Kidney epithelial cell (primary cell): ENCODE data around the gene PRKG2. TPM values are rescaled to one million over a fixed set of nuclear protein-coding genes. Genes with fewer than 3 reads are reported as not detected.
"Not testable (repeated sequence)": the region's sequence is repeated elsewhere in the genome, so short reads cannot be mapped to it uniquely, and the experiment has no call there.

Experiments
- DNase-seq: peaks from one replicate; pipeline ENCODE4 v3.0.0-alpha.2; 2010; ENCODE audit warnings: low read depth
- H3K27me3 ChIP-seq: 2 replicates; pipeline ENCODE4 v1.6.0; 2011; ENCODE audit warnings: low read length; ENCODE audit not compliant: control insufficient read depth, insufficient read depth
- H3K36me3 ChIP-seq: 2 replicates; pipeline ENCODE4 v1.5.1; 2011; ENCODE audit warnings: low read length; ENCODE audit not compliant: control insufficient read depth, insufficient read depth
- H3K4me3 ChIP-seq: 2 replicates; pipeline ENCODE4 v1.5.1; 2011; ENCODE audit warnings: low read depth, mild to moderate bottlenecking, control low read depth, low read length
- total RNA-seq: library from RNA; depleted of rRNA; stranded (reverse); fragments of >200 nt; gene quantifications from 2 replicates; pipeline ENCODE4 v1.2.3, GENCODE V29; 2015
- TF ChIP-seq, protein P1 (sequence below): IDR thresholded peaks from 2 replicates; pipeline ENCODE4 v1.5.1; 2011; ENCODE audit warnings: mild to moderate bottlenecking, moderate library complexity, low read length, control low read depth, inconsistent platforms; ENCODE audit not compliant: insufficient read depth, poor library complexity, severe bottlenecking

Gene PRKG2
- total RNA-seq, 1 donor from 2014 or later, result 2.3 TPM

GRCh38 chr4:81237791-81238190 is 22.8 kb upstream of the PRKG2 start:
- H3K27me3 ChIP-seq, result no peaks in the 10 kb centered on the region
- no peaks in the 10 kb centered on the region for H3K36me3 ChIP-seq
- no peak for DNase-seq
- no peak overlapping the region for H3K4me3 ChIP-seq
- TF ChIP-seq, protein P1, sequence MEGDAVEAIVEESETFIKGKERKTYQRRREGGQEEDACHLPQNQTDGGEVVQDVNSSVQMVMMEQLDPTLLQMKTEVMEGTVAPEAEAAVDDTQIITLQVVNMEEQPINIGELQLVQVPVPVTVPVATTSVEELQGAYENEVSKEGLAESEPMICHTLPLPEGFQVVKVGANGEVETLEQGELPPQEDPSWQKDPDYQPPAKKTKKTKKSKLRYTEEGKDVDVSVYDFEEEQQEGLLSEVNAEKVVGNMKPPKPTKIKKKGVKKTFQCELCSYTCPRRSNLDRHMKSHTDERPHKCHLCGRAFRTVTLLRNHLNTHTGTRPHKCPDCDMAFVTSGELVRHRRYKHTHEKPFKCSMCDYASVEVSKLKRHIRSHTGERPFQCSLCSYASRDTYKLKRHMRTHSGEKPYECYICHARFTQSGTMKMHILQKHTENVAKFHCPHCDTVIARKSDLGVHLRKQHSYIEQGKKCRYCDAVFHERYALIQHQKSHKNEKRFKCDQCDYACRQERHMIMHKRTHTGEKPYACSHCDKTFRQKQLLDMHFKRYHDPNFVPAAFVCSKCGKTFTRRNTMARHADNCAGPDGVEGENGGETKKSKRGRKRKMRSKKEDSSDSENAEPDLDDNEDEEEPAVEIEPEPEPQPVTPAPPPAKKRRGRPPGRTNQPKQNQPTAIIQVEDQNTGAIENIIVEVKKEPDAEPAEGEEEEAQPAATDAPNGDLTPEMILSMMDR, result no peak

DNA sequence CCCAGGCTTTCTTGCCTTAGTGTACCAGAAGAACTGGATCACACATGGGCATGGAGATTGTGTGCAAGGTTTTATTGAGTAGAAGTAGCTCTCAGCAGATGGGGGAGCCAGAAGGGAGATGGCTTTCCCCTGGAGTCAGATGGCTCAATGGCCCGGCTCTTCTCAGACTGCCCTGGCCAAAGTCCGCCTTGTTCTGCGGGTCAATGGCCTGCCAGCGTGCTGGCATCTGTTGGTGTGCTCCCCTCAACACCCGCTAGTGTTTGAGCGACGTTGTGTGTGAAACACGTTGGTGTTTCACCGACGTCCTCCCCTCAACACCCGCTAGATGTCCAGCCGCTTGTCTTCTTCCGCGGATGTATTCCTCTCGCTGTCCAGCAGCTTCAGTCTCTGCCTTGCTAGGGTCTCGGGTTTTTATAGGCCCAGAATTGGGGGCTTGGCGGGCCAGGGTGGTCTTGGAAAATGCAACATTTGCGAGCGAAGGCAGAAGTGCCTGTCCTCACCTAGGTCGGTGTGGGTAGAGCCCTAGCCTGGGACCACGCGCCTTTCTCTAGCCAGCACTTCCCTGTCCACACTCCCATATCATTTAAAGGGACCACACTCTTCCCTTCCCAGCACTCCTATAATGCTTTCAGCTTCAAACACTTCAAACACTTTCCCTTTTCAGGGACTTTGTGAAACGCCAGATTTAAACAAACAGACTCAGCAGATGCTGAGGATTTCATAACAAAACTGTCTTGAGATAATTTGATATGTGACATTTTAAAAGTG is 21.1 kb upstream of the PRKG2 start:
- Histone ChIP-seq H3K36me3 (no peaks in the 10 kb centered on the region), H3K4me3 (no peak overlapping the region), H3K27me3 (no peaks in the 10 kb centered on the region)
- no peak for DNase-seq
- TF ChIP-seq, protein P1, result no peak

DNA sequence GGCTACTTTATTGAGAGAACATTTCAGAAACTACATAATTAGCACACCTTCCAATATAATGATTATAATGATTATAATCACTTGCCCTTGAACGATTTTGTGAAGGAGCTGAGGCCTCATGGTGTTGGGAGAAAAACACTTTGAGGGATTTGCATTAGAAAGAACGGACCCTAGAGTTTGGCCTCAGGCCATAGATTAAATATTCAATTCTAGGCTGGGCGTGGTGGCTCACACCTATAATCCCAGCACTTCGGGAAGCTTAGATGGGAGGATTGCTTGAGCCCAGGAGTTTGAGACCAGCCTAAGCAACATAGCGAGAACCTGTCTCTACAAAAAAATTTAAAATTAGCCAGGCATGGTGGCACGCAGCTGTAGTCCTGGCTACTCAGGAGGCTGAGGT is 12.9 kb upstream of the PRKG2 start:
- Histone ChIP-seq H3K36me3 (no peaks in the 10 kb centered on the region), H3K27me3 (no peaks in the 10 kb centered on the region), H3K4me3 (no peak overlapping the region)
- TF ChIP-seq, protein P1, result no peak
- no peak for DNase-seq

GRCh38 chr4:81227138-81227537 is 12.1 kb upstream of the PRKG2 start:
- no peak overlapping the region for H3K4me3 ChIP-seq
- H3K27me3 ChIP-seq, result no peaks in the 10 kb centered on the region
- H3K36me3 ChIP-seq, result no peaks in the 10 kb centered on the region
- TF ChIP-seq, protein P1, result no peak
- DNase-seq, result no peak

DNA sequence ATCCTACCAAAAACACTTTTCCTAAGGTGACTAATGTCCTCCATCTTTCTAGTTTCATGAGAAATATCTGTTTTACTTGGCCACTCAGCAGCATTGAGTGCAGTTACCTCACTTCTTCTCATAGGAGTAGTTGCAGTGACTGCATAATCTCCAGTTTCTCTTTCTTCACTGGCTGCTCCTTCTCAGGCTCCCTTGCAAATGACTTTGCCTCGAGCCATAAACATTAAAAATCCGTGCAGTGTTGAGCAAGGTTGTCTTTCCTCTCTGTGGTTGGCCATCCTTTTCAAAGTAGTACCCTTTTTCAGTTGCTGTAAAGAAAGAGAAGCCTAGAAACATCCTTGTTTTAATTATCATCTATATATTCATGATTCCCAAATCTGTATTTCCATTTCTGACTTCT is 10.2 kb upstream of the PRKG2 start:
- H3K4me3 ChIP-seq, result no peak overlapping the region
- TF ChIP-seq, protein P1, result no peak
- no peaks in the 10 kb centered on the region for H3K36me3 ChIP-seq
- no peak for DNase-seq
- no peaks in the 10 kb centered on the region for H3K27me3 ChIP-seq

- not testable (repeated sequence) for DNase-seq, H3K4me3 ChIP-seq, H3K36me3 ChIP-seq, H3K27me3 ChIP-seq
Measured at GRCh38 chr4:81222082-81222472, 7.1 kb upstream of the PRKG2 start.
